K562 (cell line): Measurements from ENCODE around the gene CDHR2. TPM values are rescaled to one million over a fixed set of nuclear protein-coding genes. Genes with fewer than 3 reads are reported as not detected.

ENCODE experiments used
- ARID3A ChIP-seq: IDR thresholded peaks from 2 replicates; pipeline ENCODE4 v1.6.1; 2012; ENCODE audit warnings: low read depth, low read length, improper control_type of control experiment, borderline replicate concordance
- BCLAF1 ChIP-seq, 2 experiments: fragments of 450-650 bp in 1 of 2; IDR thresholded peaks; 2 replicates each; pipeline ENCODE4 v1.6.1; 2011 to 2017; ENCODE audit warnings: low read depth in 2 of 2, antibody characterized with exemption in 1 of 2, borderline replicate concordance in 1 of 2, low read length in 1 of 2, mild to moderate bottlenecking in 1 of 2, mixed read lengths in 1 of 2; ENCODE audit not compliant: control insufficient read depth in 1 of 2
- CBX5 ChIP-seq: IDR thresholded peaks from 2 replicates; pipeline ENCODE4 v1.6.1; 2014; ENCODE audit warnings: low read depth, borderline replicate concordance
- CHD2 ChIP-seq: IDR thresholded peaks from 2 replicates; pipeline ENCODE4 v1.6.1; 2011; ENCODE audit warnings: low read depth, low read length
- CREB3 ChIP-seq: fragments of 450-650 bp; conservative IDR thresholded peaks from 2 replicates; pipeline ENCODE4 v1.6.1; 2016; ENCODE audit warnings: missing genetic modification characterization, low read depth, mild to moderate bottlenecking, missing compliant biosample characterization, moderate library complexity
- E2F3 ChIP-seq: fragments of 250-450 bp; sonication (Bioruptor Pico); IDR thresholded peaks from 2 replicates; pipeline ENCODE4 v1.4.0; 2020; ENCODE audit warnings: mild to moderate bottlenecking
- GMEB1 ChIP-seq: fragments of 250-450 bp; sonication (Bioruptor Pico); IDR thresholded peaks from 2 replicates; pipeline ENCODE4 v1.4.0; 2020; ENCODE audit warnings: mild to moderate bottlenecking
- IFI16 ChIP-seq: fragments of 250-450 bp; sonication (Bioruptor Pico); IDR thresholded peaks from 2 replicates; pipeline ENCODE4 v2.1.2; 2022; ENCODE audit warnings: mild to moderate bottlenecking, inconsistent platforms
- PTBP1 ChIP-seq: fragments of 200-400 bp; formaldehyde crosslinking; IDR thresholded peaks from 2 replicates; pipeline ENCODE4 v1.6.1; 2017; ENCODE audit warnings: low read depth, low read length
- RBM25 ChIP-seq: fragments of 200-400 bp; formaldehyde crosslinking; IDR thresholded peaks from 2 replicates; pipeline ENCODE4 v1.6.1; 2018; ENCODE audit warnings: low read length, low read depth, moderate library complexity; ENCODE audit not compliant: severe bottlenecking
- TSC22D4 ChIP-seq: fragments of 450-650 bp; IDR thresholded peaks from 2 replicates; pipeline ENCODE4 v1.6.1; 2016; ENCODE audit warnings: missing genetic modification characterization, missing biosample characterization, control low read depth
- ZNF133 ChIP-seq: fragments of 250-450 bp; sonication (Bioruptor Pico); IDR thresholded peaks from 2 replicates; pipeline ENCODE4 v1.4.0; 2020; ENCODE audit warnings: mild to moderate bottlenecking
- ZNF324 ChIP-seq: fragments of 250-450 bp; sonication (Bioruptor Pico); IDR thresholded peaks from 2 replicates; pipeline ENCODE4 v1.4.0; 2020; ENCODE audit warnings: mild to moderate bottlenecking
- ZSCAN29 ChIP-seq: fragments of 450-650 bp; IDR thresholded peaks from 2 replicates; pipeline ENCODE4 v1.6.1; 2017
- polyA plus RNA-seq, 8 experiments: library from polyadenylated mRNA; depleted of rRNA in 4 of 8; stranded (reverse) in 5 of 8; unstranded in 3 of 8; fragments of >200 nt; fragmentation: Nextera tagmentation in 2 of 8; fragmentation: Illumina TruSeq in 1 of 8; extraction: Ambion mirVana in 2 of 8; extraction: Trizol in 1 of 8; gene quantifications; 2 replicates each; pipeline versions ENCODE4 v1.2.1 to v1.2.3, GENCODE V29; 2011 to 2014; ENCODE audit warnings: inconsistent platforms in 1 of 8, missing spikeins in 1 of 8
- total RNA-seq, 7 experiments: library from RNA; depleted of rRNA in 6 of 7; stranded (reverse); fragments of >200 nt in 6 of 7; fragmentation: Illumina TruSeq in 2 of 7; extraction: Trizol in 2 of 7; gene quantifications; 2 replicates each; pipeline versions ENCODE4 v1.2.1 to v1.2.3, GENCODE V29; 2011 to 2021; ENCODE audit warnings: low replicate concordance in 1 of 7
- TF ChIP-seq, protein P1 (sequence below): sonication (generic); formaldehyde crosslinking; IDR thresholded peaks from 2 replicates; pipeline ENCODE4 v1.8.1; 2023; ENCODE audit warnings: missing genetic modification reagents, mild to moderate bottlenecking, borderline replicate concordance

Gene CDHR2
- total and polyA plus RNA-seq, 9 of the 15 experiments (the other 6 are each of a cell fraction or from before 2014, with no cell fraction given), result 0.01 to 0.62 (median 0.09) TPM; not detected in 2

- TF ChIP-seq BCLAF1 (IDR thresholded peaks at IDR 0.05; ENCODE audit: borderline replicate concordance in 1 of 2, control insufficient read depth in 1 of 2, low read depth in 2 of 2, low read length in 1 of 2) (peak in 1 of 2 experiments; percentile 80; a peak in 2 of 4 replicates), E2F3 (CRISPR knock-in tag) (peak; percentile 67; the same call in 1 of the 2 replicates), IFI16 (CRISPR knock-in tag) (no peak), ZSCAN29 (no peak), CHD2 (peak; percentile 84), CBX5 (0 out of 2 replicates have a peak, but pooled peaks have one; percentile 6), RBM25 (peak; percentile 31), TSC22D4 (tag) (no peak), ARID3A (no peak), CREB3 (no peak), ZNF133 (CRISPR knock-in tag) (no peak), GMEB1 (CRISPR knock-in tag) (no peak), ZNF324 (CRISPR knock-in tag) (no peak), PTBP1 (no peak)
- TF ChIP-seq, protein P1, sequence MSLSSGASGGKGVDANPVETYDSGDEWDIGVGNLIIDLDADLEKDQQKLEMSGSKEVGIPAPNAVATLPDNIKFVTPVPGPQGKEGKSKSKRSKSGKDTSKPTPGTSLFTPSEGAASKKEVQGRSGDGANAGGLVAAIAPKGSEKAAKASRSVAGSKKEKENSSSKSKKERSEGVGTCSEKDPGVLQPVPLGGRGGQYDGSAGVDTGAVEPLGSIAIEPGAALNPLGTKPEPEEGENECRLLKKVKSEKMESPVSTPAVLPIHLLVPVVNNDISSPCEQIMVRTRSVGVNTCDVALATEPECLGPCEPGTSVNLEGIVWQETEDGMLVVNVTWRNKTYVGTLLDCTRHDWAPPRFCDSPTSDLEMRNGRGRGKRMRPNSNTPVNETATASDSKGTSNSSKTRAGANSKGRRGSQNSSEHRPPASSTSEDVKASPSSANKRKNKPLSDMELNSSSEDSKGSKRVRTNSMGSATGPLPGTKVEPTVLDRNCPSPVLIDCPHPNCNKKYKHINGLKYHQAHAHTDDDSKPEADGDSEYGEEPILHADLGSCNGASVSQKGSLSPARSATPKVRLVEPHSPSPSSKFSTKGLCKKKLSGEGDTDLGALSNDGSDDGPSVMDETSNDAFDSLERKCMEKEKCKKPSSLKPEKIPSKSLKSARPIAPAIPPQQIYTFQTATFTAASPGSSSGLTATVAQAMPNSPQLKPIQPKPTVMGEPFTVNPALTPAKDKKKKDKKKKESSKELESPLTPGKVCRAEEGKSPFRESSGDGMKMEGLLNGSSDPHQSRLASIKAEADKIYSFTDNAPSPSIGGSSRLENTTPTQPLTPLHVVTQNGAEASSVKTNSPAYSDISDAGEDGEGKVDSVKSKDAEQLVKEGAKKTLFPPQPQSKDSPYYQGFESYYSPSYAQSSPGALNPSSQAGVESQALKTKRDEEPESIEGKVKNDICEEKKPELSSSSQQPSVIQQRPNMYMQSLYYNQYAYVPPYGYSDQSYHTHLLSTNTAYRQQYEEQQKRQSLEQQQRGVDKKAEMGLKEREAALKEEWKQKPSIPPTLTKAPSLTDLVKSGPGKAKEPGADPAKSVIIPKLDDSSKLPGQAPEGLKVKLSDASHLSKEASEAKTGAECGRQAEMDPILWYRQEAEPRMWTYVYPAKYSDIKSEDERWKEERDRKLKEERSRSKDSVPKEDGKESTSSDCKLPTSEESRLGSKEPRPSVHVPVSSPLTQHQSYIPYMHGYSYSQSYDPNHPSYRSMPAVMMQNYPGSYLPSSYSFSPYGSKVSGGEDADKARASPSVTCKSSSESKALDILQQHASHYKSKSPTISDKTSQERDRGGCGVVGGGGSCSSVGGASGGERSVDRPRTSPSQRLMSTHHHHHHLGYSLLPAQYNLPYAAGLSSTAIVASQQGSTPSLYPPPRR (CRISPR knock-in tag), result no peak
Observed at GRCh38 chr5:176536902-176537553, 12.1 kb upstream of the CDHR2 start, which contains the start of gene RNF44 (continued).
